ENCODE results near the gene LDB2. TPM values are rescaled to one million over a fixed set of nuclear protein-coding genes. Genes with fewer than 3 reads are reported as not detected.

LDB2 gene
- total and polyA plus RNA-seq, 2 donors = 29.0 to 142 TPM

GRCh38 chr4:16900325-16900724, 1.9 kb upstream of the LDB2 start:
- Histone ChIP-seq H3K4me3 (ENCODE audit: low read depth, low read length) (no peak overlapping the region), H3K4me1 (ENCODE audit: insufficient read depth) (no peaks in the 10 kb centered on the region), H3K27ac (ENCODE audit: low read depth) (no peak overlapping the region), H3K36me3 (ENCODE audit: insufficient read depth) (no peaks in the 10 kb centered on the region)
- DNase-seq (ENCODE audit: extremely low spot score) = no peak
- WGBS = 65% methylated on average over 2 of the region's 2 CpGs

- DNase-seq (ENCODE audit: extremely low spot score) = peak; percentile 58
- Histone ChIP-seq H3K4me1 (ENCODE audit: insufficient read depth) (no peaks in the 10 kb centered on the region), H3K27ac (ENCODE audit: low read depth) (peak overlapping the region; percentile 66), H3K36me3 (ENCODE audit: insufficient read depth) (no peaks in the 10 kb centered on the region), H3K4me3 (ENCODE audit: low read depth, low read length) (peak overlapping the region; percentile 47)
- WGBS = 24% methylated on average over 7 of the region's 7 CpGs
Observed at GRCh38 chr4:16896881-16897750, 1.3 kb downstream of the LDB2 start.

- no peaks in the 10 kb centered on the region for H3K4me1 ChIP-seq (ENCODE audit: insufficient read depth)
- no peak overlapping the region for H3K4me3 ChIP-seq (ENCODE audit: low read depth, low read length)
- H3K27ac ChIP-seq (ENCODE audit: low read depth) = no peak overlapping the region
- no peak for DNase-seq (ENCODE audit: extremely low spot score)
- no peaks in the 10 kb centered on the region for H3K36me3 ChIP-seq (ENCODE audit: insufficient read depth)
- 90% methylated on average over 1 of the region's 1 CpG for WGBS
Observed at GRCh38 chr4:16894406-16894805, 4.0 kb downstream of the LDB2 start.

- no peak overlapping the region for H3K4me3 ChIP-seq (ENCODE audit: low read depth, low read length)
- 33% methylated on average over 2 of the region's 2 CpGs for WGBS
- H3K4me1 ChIP-seq (ENCODE audit: insufficient read depth) = no peaks in the 10 kb centered on the region
- no peaks in the 10 kb centered on the region for H3K36me3 ChIP-seq (ENCODE audit: insufficient read depth)
- H3K27ac ChIP-seq (ENCODE audit: low read depth) = no peak overlapping the region
- no peak for DNase-seq (ENCODE audit: extremely low spot score)
Observed at GRCh38 chr4:16893141-16893651, 5.2 kb downstream of the LDB2 start.

GRCh38 chr4:16890651-16891050, 7.8 kb downstream of the LDB2 start:
- no peak for DNase-seq (ENCODE audit: extremely low spot score)
- 90% methylated on average over 2 of the region's 2 CpGs for WGBS
- H3K4me1 ChIP-seq (ENCODE audit: insufficient read depth) = no peaks in the 10 kb centered on the region
- no peaks in the 10 kb centered on the region for H3K36me3 ChIP-seq (ENCODE audit: insufficient read depth)
- H3K27ac ChIP-seq (ENCODE audit: low read depth) = no peak overlapping the region
- H3K4me3 ChIP-seq (ENCODE audit: low read depth, low read length) = no peak overlapping the region

- Histone ChIP-seq H3K36me3 (ENCODE audit: insufficient read depth) (no peaks in the 10 kb centered on the region), H3K4me3 (ENCODE audit: low read depth, low read length) (no peak overlapping the region), H3K27ac (ENCODE audit: low read depth) (no peak overlapping the region), H3K4me1 (ENCODE audit: insufficient read depth) (no peaks in the 10 kb centered on the region)
- 79% methylated on average over 3 of the region's 3 CpGs for WGBS
- no peak for DNase-seq (ENCODE audit: extremely low spot score)
Observed at GRCh38 chr4:16889945-16890344, 8.5 kb downstream of the LDB2 start.

- no peak for DNase-seq (ENCODE audit: extremely low spot score)
- H3K36me3 ChIP-seq (ENCODE audit: insufficient read depth) = no peaks in the 10 kb centered on the region
- no peak overlapping the region for H3K27ac ChIP-seq (ENCODE audit: low read depth)
- no peaks in the 10 kb centered on the region for H3K4me1 ChIP-seq (ENCODE audit: insufficient read depth)
- 91% methylated on average over 4 of the region's 4 CpGs for WGBS
- no peak overlapping the region for H3K4me3 ChIP-seq (ENCODE audit: low read depth, low read length)
Observed at GRCh38 chr4:16887887-16888286, 10.6 kb downstream of the LDB2 start.

GRCh38 chr4:16884673-16885460, 13.6 kb downstream of the LDB2 start:
- Histone ChIP-seq H3K27ac (ENCODE audit: low read depth) (no peak overlapping the region), H3K4me1 (ENCODE audit: insufficient read depth) (no peaks in the 10 kb centered on the region), H3K4me3 (ENCODE audit: low read depth, low read length) (no peak overlapping the region), H3K36me3 (ENCODE audit: insufficient read depth) (no peaks in the 10 kb centered on the region)
- 93% methylated on average over 8 of the region's 8 CpGs for WGBS
- no peak for DNase-seq (ENCODE audit: extremely low spot score)

GRCh38 chr4:16883806-16884205, 14.6 kb downstream of the LDB2 start:
- WGBS = 76% methylated on average over 4 of the region's 4 CpGs
- Histone ChIP-seq H3K27ac (ENCODE audit: low read depth) (no peak overlapping the region), H3K36me3 (ENCODE audit: insufficient read depth) (no peaks in the 10 kb centered on the region), H3K4me3 (ENCODE audit: low read depth, low read length) (no peak overlapping the region), H3K4me1 (ENCODE audit: insufficient read depth) (no peaks in the 10 kb centered on the region)
- DNase-seq (ENCODE audit: extremely low spot score) = no peak

- no peaks in the 10 kb centered on the region for H3K36me3 ChIP-seq (ENCODE audit: insufficient read depth)
- no peaks in the 10 kb centered on the region for H3K4me1 ChIP-seq (ENCODE audit: insufficient read depth)
- 87% methylated on average over 7 of the region's 7 CpGs for WGBS
- H3K4me3 ChIP-seq (ENCODE audit: low read depth, low read length) = no peak overlapping the region
- no peak overlapping the region for H3K27ac ChIP-seq (ENCODE audit: low read depth)
- DNase-seq (ENCODE audit: extremely low spot score) = no peak
Observed at GRCh38 chr4:16881151-16881884, 17.1 kb downstream of the LDB2 start.

- 76% methylated on average over 5 of the region's 5 CpGs for WGBS
- DNase-seq (ENCODE audit: extremely low spot score) = no peak
- Histone ChIP-seq H3K36me3 (ENCODE audit: insufficient read depth) (no peaks in the 10 kb centered on the region), H3K4me1 (ENCODE audit: insufficient read depth) (no peaks in the 10 kb centered on the region), H3K27ac (ENCODE audit: low read depth) (no peak overlapping the region), H3K4me3 (ENCODE audit: low read depth, low read length) (no peak overlapping the region)
Observed at GRCh38 chr4:16875487-16875886, 23.0 kb downstream of the LDB2 start.

- Histone ChIP-seq H3K27ac (ENCODE audit: low read depth) (no peak overlapping the region), H3K36me3 (ENCODE audit: insufficient read depth) (no peaks in the 10 kb centered on the region), H3K4me3 (ENCODE audit: low read depth, low read length) (no peak overlapping the region), H3K4me1 (ENCODE audit: insufficient read depth) (no peaks in the 10 kb centered on the region)
- no peak for DNase-seq (ENCODE audit: extremely low spot score)
- WGBS = 93% methylated on average over 12 of the region's 12 CpGs
Observed at GRCh38 chr4:16869594-16870245, 28.7 kb downstream of the LDB2 start.

- no peak overlapping the region for H3K27ac ChIP-seq (ENCODE audit: low read depth)
- DNase-seq (ENCODE audit: extremely low spot score) = no peak
- H3K36me3 ChIP-seq (ENCODE audit: insufficient read depth) = no peaks in the 10 kb centered on the region
- H3K4me3 ChIP-seq (ENCODE audit: low read depth, low read length) = no peak overlapping the region
- H3K4me1 ChIP-seq (ENCODE audit: insufficient read depth) = no peaks in the 10 kb centered on the region
- WGBS = 93% methylated on average over 5 of the region's 5 CpGs
Observed at GRCh38 chr4:16868674-16869073, 29.8 kb downstream of the LDB2 start.

Measured in urinary bladder (tissue), 4 donors.